Neural cell (in vitro differentiated cells): ENCODE results near the gene RPA3. TPM values are rescaled to one million over a fixed set of nuclear protein-coding genes. Genes with fewer than 3 reads are reported as not detected.

Source experiments
- polyA plus RNA-seq: library from polyadenylated mRNA; depleted of rRNA; stranded (reverse); fragments of >200 nt; gene quantifications from 2 replicates; pipeline ENCODE4 v1.2.3, GENCODE V29; 2014

Gene RPA3
- polyA plus RNA-seq, 1 donor from 2014 or later: 50.1 TPM

Other genes with a start within 250 kb of the RPA3 start
- gene COL28A1, start 182.7 kb downstream of the RPA3 start, polyA plus RNA-seq: 1.0 and 1.4 TPM in 2 replicates
- 46.2 and 52.2 TPM in 2 replicates for gene MIOS, start 151.7 kb downstream of the RPA3 start, polyA plus RNA-seq
- 13.6 and 14.7 TPM in 2 replicates for gene UMAD1, start 77.9 kb downstream of the RPA3 start, polyA plus RNA-seq